ENCODE measurements around the gene PKN3. TPM values are rescaled to one million over a fixed set of nuclear protein-coding genes. Genes with fewer than 3 reads are reported as not detected.
"Not testable (repeated sequence)": the region's sequence is repeated elsewhere in the genome, so short reads cannot be mapped to it uniquely, and the experiment has no call there.

Gene PKN3
- polyA plus RNA-seq (ENCODE audit: insufficient read length in 4 of 4), result 10 to 100 TPM in 3 of 4 donors, 1 to 10 TPM in 1; 8.1 to 12.6 (median 10.2) TPM

GRCh38 chr9:128702445-128702948 lies at the start of gene PKN3:
Gene PKN3 (plus strand): TSS chr9:128702503. CDS start chr9:128702916, 413 bp downstream.
- DNase-seq (ENCODE audit: low read depth in 4 of 4, low spot score in 3 of 4), result peak in 3 of 4 donors; percentile 78 to 88 (median 81)

GRCh38 chr9:128653908-128654307 lies 48.4 kb upstream of the PKN3 start:
- no peak for DNase-seq (ENCODE audit: low read depth in 4 of 4, low spot score in 3 of 4)

- DNase-seq (ENCODE audit: low read depth in 4 of 4, low spot score in 3 of 4), result no peak
Measured at GRCh38 chr9:128654481-128654880, 47.8 kb upstream of the PKN3 start.

GRCh38 chr9:128656416-128657343 lies 45.6 kb upstream of the PKN3 start, which contains the start of gene DYNC2I2:
Gene DYNC2I2 (minus strand): TSS chr9:128656847. CDS start chr9:128656726, 121 bp downstream.
- DNase-seq (ENCODE audit: low read depth in 4 of 4, low spot score in 3 of 4), result peak; percentile 85 to 98 (median 87)

- no peak for DNase-seq (ENCODE audit: low read depth in 4 of 4, low spot score in 3 of 4)
Measured at GRCh38 chr9:128657344-128657704, 45.0 kb upstream of the PKN3 start.

GRCh38 chr9:128657796-128658195 lies 44.5 kb upstream of the PKN3 start:
- DNase-seq (ENCODE audit: low read depth in 4 of 4, low spot score in 3 of 4), result no peak

DNA sequence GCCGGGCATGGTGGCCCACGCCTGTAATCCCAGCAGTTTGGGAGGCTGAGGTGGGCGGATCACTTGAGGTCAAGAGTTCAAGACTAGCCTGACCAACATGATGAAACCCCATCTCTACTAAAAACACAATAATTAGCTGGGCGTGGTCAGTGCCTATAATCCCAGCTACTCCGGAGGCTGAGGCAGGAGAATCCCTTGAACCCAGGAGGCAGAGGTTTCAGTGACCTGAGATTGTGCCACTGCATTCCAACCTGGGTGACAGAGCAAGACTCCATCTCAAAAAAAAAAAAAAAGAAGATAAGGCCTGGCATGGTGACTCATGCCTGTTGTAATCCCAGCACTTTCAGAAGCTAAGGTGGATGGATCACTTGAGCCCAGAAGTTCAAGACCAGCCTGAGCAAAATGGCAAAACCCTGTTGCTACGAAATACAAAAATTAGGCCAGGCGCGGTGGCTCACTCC lies 35.8 kb upstream of the PKN3 start:
- not testable (repeated sequence) for DNase-seq (ENCODE audit: low read depth in 4 of 4, low spot score in 3 of 4)

DNA sequence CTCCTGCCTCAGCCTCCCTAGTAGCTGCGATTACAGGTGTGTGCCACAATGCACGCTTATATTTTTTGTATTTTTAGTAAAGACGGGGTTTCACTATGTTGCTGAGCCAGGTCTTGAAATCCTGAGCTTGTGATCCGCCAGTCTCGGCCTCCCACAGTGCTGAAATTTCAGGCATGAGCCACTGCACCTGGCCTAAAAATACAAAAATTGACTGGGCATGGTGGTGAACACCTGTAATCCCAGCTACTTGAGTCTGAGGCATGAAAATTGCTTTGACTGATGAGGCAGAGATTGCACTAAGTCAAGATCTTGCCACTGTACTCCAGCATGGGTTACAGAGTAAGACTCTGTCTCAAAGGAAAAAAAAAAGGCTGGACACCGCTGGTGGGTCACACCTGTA lies 32.5 kb upstream of the PKN3 start:
- no peak for DNase-seq (ENCODE audit: low read depth in 4 of 4, low spot score in 3 of 4)

GRCh38 chr9:128675382-128675781 lies 26.9 kb upstream of the PKN3 start:
- no peak for DNase-seq (ENCODE audit: low read depth in 4 of 4, low spot score in 3 of 4)

GRCh38 chr9:128677794-128678193 lies 24.5 kb upstream of the PKN3 start:
- no peak for DNase-seq (ENCODE audit: low read depth in 4 of 4, low spot score in 3 of 4)

DNA sequence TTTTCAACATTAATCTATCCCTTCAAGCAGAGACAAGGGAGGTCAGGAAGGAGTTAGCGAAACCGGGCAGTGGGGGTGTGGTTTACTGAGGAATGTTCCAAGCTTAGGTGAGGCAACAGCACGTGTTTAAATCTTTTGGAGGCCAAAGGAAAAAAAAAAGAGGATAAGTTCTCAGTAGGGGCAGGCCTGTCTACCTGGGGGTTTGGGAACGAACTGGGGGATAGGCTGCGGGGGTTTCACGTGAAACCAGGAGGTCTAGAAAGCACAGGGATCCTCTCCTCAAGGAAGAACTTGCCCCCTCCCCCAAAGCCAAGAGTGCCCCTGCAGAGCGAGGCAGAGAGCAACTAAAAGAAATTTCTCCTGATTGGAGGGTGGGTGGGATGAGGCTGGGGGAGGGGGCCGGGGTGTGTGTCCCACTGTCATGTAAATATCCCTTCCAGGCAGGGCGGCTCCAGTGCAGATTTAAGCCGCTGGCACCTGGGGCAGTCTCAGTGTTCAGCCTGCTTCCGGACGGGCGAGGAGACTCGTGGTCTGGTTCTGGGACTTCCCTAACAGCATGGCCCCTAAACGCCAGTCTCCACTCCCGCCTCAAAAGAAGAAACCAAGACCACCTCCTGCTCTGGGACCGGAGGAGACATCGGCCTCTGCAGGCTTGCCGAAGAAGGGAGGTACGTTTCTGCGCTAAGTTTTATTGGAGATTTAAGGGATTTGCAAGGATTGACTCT lies 18.8 kb upstream of the PKN3 start:
- DNase-seq (ENCODE audit: low read depth in 4 of 4, low spot score in 3 of 4), result no peak

DNA sequence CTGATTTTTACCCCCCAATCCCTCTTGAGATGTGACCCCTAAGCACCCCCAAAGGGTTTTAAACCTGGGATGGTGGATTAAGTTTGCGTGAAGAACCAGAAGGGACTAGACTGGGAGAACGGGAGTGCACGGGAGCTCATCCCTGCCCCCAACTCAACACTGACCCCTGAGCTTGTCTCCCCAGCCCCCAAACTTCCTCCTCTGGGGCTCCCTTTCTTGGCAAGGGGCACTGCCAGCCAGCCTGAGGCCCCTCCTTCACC lies 18.3 kb upstream of the PKN3 start:
- no peak for DNase-seq (ENCODE audit: low read depth in 4 of 4, low spot score in 3 of 4)

DNA sequence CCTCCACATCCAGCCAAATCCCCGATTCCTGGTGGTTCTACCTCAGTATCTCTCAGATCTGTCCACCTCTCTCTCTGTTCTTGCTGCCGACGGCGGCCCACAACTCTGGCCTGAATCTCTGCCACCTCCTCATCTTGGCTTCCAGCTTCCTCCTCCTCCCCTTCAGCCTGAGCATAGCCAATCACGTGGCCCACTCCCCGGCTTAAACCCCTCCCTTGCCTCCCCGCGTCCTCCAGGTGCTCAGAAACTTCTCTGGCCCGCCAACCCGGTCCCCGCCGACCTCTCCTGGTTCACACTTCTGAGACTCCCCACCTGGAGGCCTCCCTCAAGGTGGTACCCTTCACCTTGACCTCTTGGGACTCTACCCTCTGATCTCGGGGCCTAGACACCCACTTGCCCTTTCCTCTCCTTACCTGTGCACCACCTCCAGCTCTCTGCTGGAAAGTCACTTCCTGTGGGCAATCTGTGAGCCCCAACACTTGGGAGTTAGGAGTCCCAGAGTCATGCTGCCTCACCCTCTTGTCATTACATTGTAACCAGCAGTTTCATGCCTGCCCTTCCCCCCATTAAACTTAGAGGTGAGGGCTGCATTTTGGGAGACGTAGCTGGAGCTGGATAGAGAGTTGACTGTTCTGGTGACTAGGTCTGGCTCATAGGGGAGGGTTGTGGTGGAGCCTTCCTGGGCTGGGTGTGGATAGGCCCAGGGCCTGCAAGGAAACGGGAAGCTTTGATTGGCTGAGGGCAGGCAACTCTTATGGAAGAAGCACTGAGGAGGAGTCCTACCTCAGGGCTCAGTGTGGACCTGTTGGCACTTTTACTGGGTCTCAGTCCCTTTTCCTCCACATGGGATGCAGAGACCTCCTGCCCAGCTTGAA lies 17.7 kb upstream of the PKN3 start:
- DNase-seq (ENCODE audit: low read depth in 4 of 4, low spot score in 3 of 4), result no peak

GRCh38 chr9:128685636-128686489 lies 16.4 kb upstream of the PKN3 start:
- no peak for DNase-seq (ENCODE audit: low read depth in 4 of 4, low spot score in 3 of 4)

GRCh38 chr9:128687453-128687852 lies 14.8 kb upstream of the PKN3 start:
- DNase-seq (ENCODE audit: low read depth in 4 of 4, low spot score in 3 of 4), result no peak

- DNase-seq (ENCODE audit: low read depth in 4 of 4, low spot score in 3 of 4), result peak; percentile 86 to 92 (median 91)
Measured at GRCh38 chr9:128688501-128689292, 13.6 kb upstream of the PKN3 start, which contains the start of gene SET. Gene SET (plus strand): TSS chr9:128689222. CDS start chr9:128689583, 361 bp downstream.

- DNase-seq (ENCODE audit: low read depth in 4 of 4, low spot score in 3 of 4), result no peak
Measured at GRCh38 chr9:128689293-128689774, 13.0 kb upstream of the PKN3 start.

Measured in right renal pelvis (tissue), 4 donors.